H1 (cell line): ENCODE results near the gene PLGRKT. TPM values are rescaled to one million over a fixed set of nuclear protein-coding genes. Genes with fewer than 3 reads are reported as not detected.

ENCODE experiments used
- CTCF ChIA-PET: fragments of 300-600 bp; sonication (Branson Sonifier 250); formaldehyde crosslinking; loops from one replicate; lab custom pipeline; 2021; ENCODE audit not compliant: partially characterized antibody; lab: Charles Lee
- POLR2A ChIA-PET: fragments of 300-600 bp; sonication (Branson Sonifier 250); formaldehyde crosslinking; loops from one replicate; lab custom pipeline; 2021; ENCODE audit warnings: inconsistent platforms; ENCODE audit not compliant: partially characterized antibody; lab: Charles Lee
- DNase-seq, 2 experiments: peaks; one replicate each; pipeline versions ENCODE4 v3.0.0 to v3.0.0-alpha.2; 2010 to 2022; ENCODE audit warnings: low spot score in 2 of 2, low read depth in 1 of 2, mixed read lengths in 1 of 2
- FAIRE-seq: peaks from 2 replicates; lab custom pipeline; 2011; peaks lifted over from hg19 to GRCh38; lab: Jason Lieb, UNC
- H2AFZ ChIP-seq: 2 replicates; pipeline ENCODE4 v1.8.1; 2012; ENCODE audit warnings: low read length, inconsistent platforms
- H2AK5ac ChIP-seq: 2 replicates; pipeline ENCODE4 v1.6.1; 2013; ENCODE audit warnings: low read depth, low read length
- H2BK120ac ChIP-seq: replicated peaks from 2 replicates; pipeline ENCODE3; 2013; ENCODE audit warnings: low read depth, low read length, inconsistent platforms
- H2BK12ac ChIP-seq: 2 replicates; pipeline ENCODE4 v1.6.1; 2013; ENCODE audit warnings: low read depth, low read length
- H2BK15ac ChIP-seq: 2 replicates; pipeline ENCODE4 v1.6.1; 2013; ENCODE audit warnings: low read length
- H2BK20ac ChIP-seq: 2 replicates; pipeline ENCODE4 v1.6.1; 2013; ENCODE audit warnings: low read length
- H2BK5ac ChIP-seq: 2 replicates; pipeline ENCODE4 v1.6.1; 2013; ENCODE audit warnings: low read depth, low read length
- H3K14ac ChIP-seq: 2 replicates; pipeline ENCODE4 v1.6.1; 2013; ENCODE audit warnings: inconsistent platforms; ENCODE audit not compliant: insufficient read length
- H3K18ac ChIP-seq: 2 replicates; pipeline ENCODE4 v1.6.1; 2013; ENCODE audit warnings: low read length; ENCODE audit errors: extremely low read depth
- H3K23ac ChIP-seq: 2 replicates; pipeline ENCODE4 v1.6.1; 2013; ENCODE audit warnings: inconsistent platforms; ENCODE audit not compliant: insufficient read length
- H3K23me2 ChIP-seq: 2 replicates; pipeline ENCODE4 v1.6.1; 2013; ENCODE audit warnings: low read depth, low read length
- H3K27ac ChIP-seq: 2 replicates; pipeline ENCODE4 v1.6.1; 2011; ENCODE audit warnings: low read depth, low read length, inconsistent platforms
- H3K27me3 ChIP-seq, 4 experiments: replicated peaks in 1 of 4; 1 replicate in 1 of 4; 2 replicates in 3 of 4; pipeline versions ENCODE4 v1.6.1 to v1.8.1; 2011 to 2013; ENCODE audit warnings: low read length in 3 of 4, mild to moderate bottlenecking in 3 of 4, inconsistent platforms in 2 of 4, mixed read lengths in 2 of 4, moderate library complexity in 1 of 4; ENCODE audit not compliant: control insufficient read depth in 3 of 4, insufficient read depth in 3 of 4; ENCODE audit errors: extremely low read depth in 1 of 4
- H3K36me3 ChIP-seq, 4 experiments: 2 replicates each; pipeline versions ENCODE4 v1.6.1 to v1.8.1; 2011 to 2013; ENCODE audit warnings: mild to moderate bottlenecking in 4 of 4, low read length in 3 of 4, moderate library complexity in 2 of 4, control low read depth in 1 of 4, inconsistent platforms in 1 of 4; ENCODE audit not compliant: insufficient read depth in 4 of 4, control insufficient read depth in 2 of 4
- H3K4ac ChIP-seq: replicated peaks from 2 replicates; pipeline ENCODE3; 2013; ENCODE audit warnings: low read length, low read depth, mixed read lengths, inconsistent platforms; ENCODE audit not compliant: insufficient read length
- H3K4me1 ChIP-seq, 4 experiments: replicated peaks in 1 of 4; 1 replicate in 1 of 4; 2 replicates in 3 of 4; pipeline versions ENCODE4 v1.6.1 to v1.8.1; 2011 to 2013; ENCODE audit warnings: low read length in 3 of 4, inconsistent platforms in 2 of 4, mixed read lengths in 1 of 4; ENCODE audit not compliant: insufficient read depth in 4 of 4, control insufficient read depth in 3 of 4
- H3K4me2 ChIP-seq, 2 experiments: 2 replicates each; pipeline versions ENCODE4 v1.6.1 to v1.8.1; 2011 to 2013; ENCODE audit warnings: low read depth in 2 of 2, low read length in 2 of 2, control low read depth in 1 of 2, inconsistent platforms in 1 of 2, mild to moderate bottlenecking in 1 of 2; ENCODE audit not compliant: insufficient read depth in 1 of 2
- H3K4me3 ChIP-seq, 4 experiments: fragments of 200-600, 300-600 bp in 1 of 4; sonication (generic), shearing (Covaris generic), sonication (Bioruptor Twin) in 1 of 4; 2 replicates each; pipeline versions ENCODE4 v1.5.1 to v1.8.1; 2011 to 2016; ENCODE audit warnings: low read length in 4 of 4, low read depth in 3 of 4, control low read depth in 2 of 4, inconsistent platforms in 2 of 4, mild to moderate bottlenecking in 2 of 4, mixed read lengths in 1 of 4, moderate library complexity in 1 of 4; ENCODE audit not compliant: insufficient read depth in 2 of 4; ENCODE audit errors: extremely low read depth in 1 of 4
- H3K56ac ChIP-seq: replicated peaks from 2 replicates; pipeline ENCODE3; 2013; ENCODE audit warnings: low read depth, mild to moderate bottlenecking, mixed read lengths, low read length, inconsistent platforms; ENCODE audit not compliant: insufficient read length
- H3K79me1 ChIP-seq: 2 replicates; pipeline ENCODE4 v1.6.1; 2013; ENCODE audit warnings: low read depth, low read length, control low read depth
- H3K79me2 ChIP-seq, 2 experiments: 2 replicates each; pipeline versions ENCODE4 v1.6.1 to v1.8.1; 2012 to 2013; ENCODE audit warnings: low read length in 2 of 2, mild to moderate bottlenecking in 2 of 2, inconsistent platforms in 1 of 2; ENCODE audit not compliant: insufficient read depth in 2 of 2, control insufficient read depth in 1 of 2
- H3K9ac ChIP-seq, 4 experiments: replicated peaks in 1 of 4; 1 replicate in 1 of 4; 2 replicates in 3 of 4; pipeline versions ENCODE4 v1.6.1 to v1.8.1; 2011 to 2013; ENCODE audit warnings: low read depth in 3 of 4, low read length in 3 of 4, control low read depth in 2 of 4, mild to moderate bottlenecking in 2 of 4, moderate library complexity in 2 of 4, inconsistent platforms in 1 of 4; ENCODE audit errors: extremely low read depth in 1 of 4
- H3K9me3 ChIP-seq, 2 experiments: 2 replicates each; pipeline versions ENCODE4 v1.6.1 to v1.8.1; 2012 to 2013; ENCODE audit warnings: mild to moderate bottlenecking in 2 of 2, moderate library complexity in 2 of 2, control low read depth in 1 of 2, inconsistent platforms in 1 of 2, low read depth in 1 of 2, low read length in 1 of 2, mixed read lengths in 1 of 2; ENCODE audit not compliant: insufficient read depth in 2 of 2
- H4K20me1 ChIP-seq, 2 experiments: replicated peaks in 1 of 2; 2 replicates each; pipeline versions ENCODE3 to v1.8.1; 2011 to 2013; ENCODE audit warnings: inconsistent platforms in 2 of 2, low read length in 2 of 2, mild to moderate bottlenecking in 1 of 2; ENCODE audit not compliant: insufficient read depth in 2 of 2, control insufficient read depth in 1 of 2
- H4K5ac ChIP-seq: 2 replicates; pipeline ENCODE4 v1.6.1; 2013; ENCODE audit warnings: low read length, low read depth, mixed read lengths, inconsistent platforms; ENCODE audit not compliant: insufficient read length
- H4K8ac ChIP-seq: 2 replicates; pipeline ENCODE4 v1.8.0; 2013; ENCODE audit warnings: mild to moderate bottlenecking, moderate library complexity, low read length, inconsistent platforms; ENCODE audit not compliant: insufficient read depth; ENCODE audit errors: extremely low read depth
- H4K91ac ChIP-seq: replicated peaks from 2 replicates; pipeline ENCODE3; 2013; ENCODE audit warnings: low read length, mixed read lengths, inconsistent platforms; ENCODE audit not compliant: insufficient read length
- BCL11A ChIP-seq, 2 experiments: IDR thresholded peaks; one replicate each; pipeline ENCODE4 v1.6.1; 2011; ENCODE audit warnings: low read depth in 2 of 2, low read length in 2 of 2, mild to moderate bottlenecking in 2 of 2
- WGBS, 2 experiments: shearing (Covaris generic) in 1 of 2; methylation state at CpG; one replicate each; pipeline versions ENCODE4 v1.1.6 to v1.1.7; 2013 to 2015; ENCODE audit warnings: low lambda C conversion rate in 2 of 2, mixed read lengths in 2 of 2, inconsistent platforms in 1 of 2, low coverage in 1 of 2, missing lambda C conversion rate in 1 of 2; ENCODE audit not compliant: insufficient replicate concordance in 2 of 2, insufficient coverage in 1 of 2, insufficient read length in 1 of 2; ENCODE audit errors: extremely low coverage in 1 of 2, missing lambda C conversion rate in 1 of 2; 5-methylcytosine and 5-hydroxymethylcytosine counted together
- polyA plus RNA-seq, 7 experiments: library from polyadenylated mRNA; depleted of rRNA in 3 of 7; stranded (reverse) in 5 of 7; unstranded in 2 of 7; fragments of >200 nt in 5 of 7; fragments of 200-250 nt in 2 of 7; gene quantifications; 1 replicate in 5 of 7; 2 replicates in 1 of 7; 4 replicates in 1 of 7; pipeline versions ENCODE4 v1.2.1 to v1.2.3, GENCODE V29; 2011 to 2013; ENCODE audit warnings: missing spikeins in 2 of 7, mixed read lengths in 2 of 7
- total RNA-seq: library from RNA; stranded (reverse); fragmentation: NEBNext Ultra II Directional; extraction: Animal tissue kit (Norgen Biotek cat#: 25700); gene quantifications from 2 replicates; pipeline ENCODE4 v1.2.1, GENCODE V29; 2021

The PLGRKT gene
- total and polyA plus RNA-seq, 2 of the 8 experiments (the other 6 are each of a cell fraction or from before 2014, with no cell fraction given): 5.4 to 15.7 TPM

DNA sequence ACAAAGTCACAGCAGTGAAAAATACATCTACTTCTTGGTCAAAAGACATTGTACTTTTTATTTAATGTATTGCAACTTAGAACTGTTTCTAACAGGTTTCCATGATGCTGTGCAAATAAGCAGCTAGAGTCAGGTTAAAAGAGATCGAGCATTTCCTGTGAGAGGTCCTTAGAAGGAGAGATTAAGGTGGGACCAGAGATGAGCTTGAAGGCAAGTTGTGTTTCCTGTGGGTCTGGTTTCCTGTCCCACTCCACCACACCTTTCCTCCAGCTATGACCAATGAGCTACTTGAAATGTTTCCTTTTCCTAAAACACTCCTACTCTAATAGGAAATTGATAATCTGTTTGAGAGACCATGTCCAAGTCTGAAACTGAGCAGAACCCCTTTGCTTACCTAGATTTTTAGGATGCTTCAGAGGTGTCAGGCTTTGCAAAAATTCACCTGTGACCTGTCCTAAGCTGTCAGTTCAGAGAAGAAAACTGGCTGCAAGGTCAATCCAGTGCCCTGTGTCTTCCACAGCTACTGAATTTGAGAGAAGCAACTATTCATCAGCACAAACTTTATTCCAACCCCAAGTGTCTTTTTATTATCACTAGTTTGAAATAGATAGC is 85.0 kb downstream of the PLGRKT start:
- CTCF ChIA-PET: interaction anchor here (1.3 kb wide), 1 partner anchor 167 kb away, joined by 4 read pairs; the partner anchor contains the start of gene INSL6
- H3K14ac ChIP-seq: no peak overlapping the region
- no peak overlapping the region for H3K9ac ChIP-seq

More for the DNA sequence above, 85.0 kb downstream of the PLGRKT start:
- 67% methylated on average over 1 of the region's 1 CpG; no CpG with 5 or more reads in 1 of the 2 experiments for WGBS, 2 experiments
- Histone ChIP-seq H4K8ac (no peak overlapping the region), H4K20me1 (no peaks in the 10 kb centered on the region), H2BK15ac (no peak overlapping the region), H3K4me1 (no peaks in the 10 kb centered on the region), H2BK12ac (no peak overlapping the region), H2BK5ac (no peak overlapping the region), H3K56ac (no peak overlapping the region), H2AK5ac (no peak overlapping the region), H3K4me2 (no peak overlapping the region), H2BK20ac (no peak overlapping the region), H3K36me3 (no peaks in the 10 kb centered on the region; a peak in 1 of 8 replicates), H2BK120ac (no peak overlapping the region), H4K5ac (no peak overlapping the region), H3K23me2 (no peaks in the 10 kb centered on the region; the same call in 1 of the 2 replicates), H3K79me1 (no peaks in the 10 kb centered on the region), H4K91ac (no peak overlapping the region), H3K79me2 (no peaks in the 10 kb centered on the region), H3K27me3 (no peaks in the 10 kb centered on the region), H3K4me3 (no peak overlapping the region), H2AFZ (no peak overlapping the region), H3K27ac (no peak overlapping the region), H3K18ac (no peak overlapping the region), H3K4ac (no peak overlapping the region), H3K9me3 (no peaks in the 10 kb centered on the region), H3K23ac (no peak overlapping the region)
- no peak for FAIRE-seq
- DNase-seq: no peak
- TF ChIP-seq BCL11A (IDR thresholded peaks at IDR 0.05; ENCODE audit: low read depth in 2 of 2, low read length in 2 of 2): no peak
- POLR2A ChIA-PET: interaction anchor here (1.1 kb wide), 1 partner anchor 13 kb away, joined by 3 read pairs; the partner anchor contains the start of gene RLN1
